ENCODE results near the gene VWA1.

GRCh38 chr1:1422465-1423244 is 12.8 kb upstream of the VWA1 start:
- TF ChIP-seq CTCF (optimal IDR thresholded peaks at IDR 0.05 in 1 of 3, IDR thresholded peaks at IDR 0.05 in 1 of 3, conservative IDR thresholded peaks at IDR 0.05 in 1 of 3; ENCODE audit: extremely low read depth in 1 of 3, insufficient read depth in 2 of 3, low read length in 3 of 3): no peak
- no peak for TF ChIP-seq EZH2 (IDR thresholded peaks at IDR 0.05; ENCODE audit: low read length)
